Adrenal gland (tissue), 5 donors: ENCODE measurements around the gene KRTAP4-4.

Experiments used
- POLR2A ChIP-seq, 2 donors: fragments of 450-650 bp; IDR thresholded peaks; one replicate each; pipeline ENCODE4 v1.6.1; 2017; ENCODE audit warnings: antibody characterized with exemption in 2 of 2, mild to moderate bottlenecking in 2 of 2, moderate library complexity in 1 of 2
- TF ChIP-seq, protein P1 (sequence below), 6 experiments: fragments of 450-650 bp in 4 of 6; fragments of 200-600 bp in 2 of 6; sonication (generic) in 1 of 6; IDR thresholded peaks; 1 replicate in 5 of 6; 2 replicates in 1 of 6; pipeline versions ENCODE4 v1.5.1 to v1.8.0; 2016 to 2021; ENCODE audit warnings: antibody characterized with exemption in 6 of 6, mild to moderate bottlenecking in 2 of 6, moderate library complexity in 1 of 6
- donor health status: DM: no; HTN: no; CAD: no.

DNA sequence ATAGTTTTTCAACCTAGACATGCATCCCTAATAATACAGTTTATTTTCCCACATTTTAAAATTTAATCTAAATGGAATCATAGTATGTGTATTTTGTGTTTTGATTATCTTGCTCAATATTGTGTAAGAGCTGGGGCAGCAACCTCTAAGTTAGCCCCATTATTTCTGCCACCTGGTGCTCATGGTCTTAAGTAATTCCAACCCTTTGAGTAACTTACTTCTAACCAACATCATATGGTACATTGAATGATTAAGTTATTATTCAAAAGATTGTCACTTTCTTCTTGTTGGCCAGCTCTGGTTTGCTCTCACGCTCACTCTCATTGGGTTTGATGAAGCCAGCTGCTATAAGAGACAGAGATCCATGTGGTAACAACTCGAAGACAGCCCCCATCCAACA is 11.3 kb upstream of the KRTAP4-4 start:
- no peak for TF ChIP-seq POLR2A (IDR thresholded peaks at IDR 0.05)
- TF ChIP-seq, protein P1, sequence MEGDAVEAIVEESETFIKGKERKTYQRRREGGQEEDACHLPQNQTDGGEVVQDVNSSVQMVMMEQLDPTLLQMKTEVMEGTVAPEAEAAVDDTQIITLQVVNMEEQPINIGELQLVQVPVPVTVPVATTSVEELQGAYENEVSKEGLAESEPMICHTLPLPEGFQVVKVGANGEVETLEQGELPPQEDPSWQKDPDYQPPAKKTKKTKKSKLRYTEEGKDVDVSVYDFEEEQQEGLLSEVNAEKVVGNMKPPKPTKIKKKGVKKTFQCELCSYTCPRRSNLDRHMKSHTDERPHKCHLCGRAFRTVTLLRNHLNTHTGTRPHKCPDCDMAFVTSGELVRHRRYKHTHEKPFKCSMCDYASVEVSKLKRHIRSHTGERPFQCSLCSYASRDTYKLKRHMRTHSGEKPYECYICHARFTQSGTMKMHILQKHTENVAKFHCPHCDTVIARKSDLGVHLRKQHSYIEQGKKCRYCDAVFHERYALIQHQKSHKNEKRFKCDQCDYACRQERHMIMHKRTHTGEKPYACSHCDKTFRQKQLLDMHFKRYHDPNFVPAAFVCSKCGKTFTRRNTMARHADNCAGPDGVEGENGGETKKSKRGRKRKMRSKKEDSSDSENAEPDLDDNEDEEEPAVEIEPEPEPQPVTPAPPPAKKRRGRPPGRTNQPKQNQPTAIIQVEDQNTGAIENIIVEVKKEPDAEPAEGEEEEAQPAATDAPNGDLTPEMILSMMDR (IDR thresholded peaks at IDR 0.05) = no peak
